OCI-LY7 (cell line): ENCODE results near the gene SRGAP3. TPM values are rescaled to one million over a fixed set of nuclear protein-coding genes. Genes with fewer than 3 reads are reported as not detected.

Source experiments
- BruUV-seq: library from RNA; stranded (reverse); fragments of 400-500 nt; replicated peaks from 2 replicates; lab custom pipeline; 2021; lab: Mats Ljungman, UMichigan
- CTCF ChIA-PET: fragments of 300-600 bp; sonication (Branson Sonifier 250); formaldehyde crosslinking; loops from one replicate; lab custom pipeline; 2022; ENCODE audit warnings: antibody characterized with exemption; ENCODE audit not compliant: unreplicated experiment; lab: Charles Lee
- POLR2A ChIA-PET: fragments of 300-600 bp; sonication (Branson Sonifier 250); formaldehyde crosslinking; loops from one replicate; lab custom pipeline; 2022; ENCODE audit warnings: antibody characterized with exemption; lab: Charles Lee
- DNase-seq: peaks from one replicate; pipeline ENCODE4 v3.0.0-alpha.2; 2015; ENCODE audit warnings: low spot score
- H2AFZ ChIP-seq: fragments of 200-600 bp; sonication (generic), shearing (Covaris generic); 2 replicates; pipeline ENCODE4 v1.6.1; 2014; ENCODE audit warnings: mild to moderate bottlenecking, antibody characterized with exemption, low read length, moderate library complexity
- H3K27ac ChIP-seq: fragments of 200-600 bp; sonication (generic); 2 replicates; pipeline ENCODE4 v1.5.1; 2014; ENCODE audit warnings: mixed run types, low read depth, mild to moderate bottlenecking, moderate library complexity, low read length, inconsistent platforms; ENCODE audit not compliant: poor library complexity, severe bottlenecking
- H3K36me3 ChIP-seq: fragments of 200-600 bp; sonication (generic); 2 replicates; pipeline ENCODE4 v1.6.1; 2014; ENCODE audit warnings: mild to moderate bottlenecking, antibody characterized with exemption, low read length, moderate library complexity, mixed read lengths; ENCODE audit not compliant: insufficient read depth
- H3K4me1 ChIP-seq: fragments of 200-600 bp; sonication (generic); 2 replicates; pipeline ENCODE4 v1.5.1; 2014; ENCODE audit warnings: mild to moderate bottlenecking, low read length; ENCODE audit not compliant: insufficient read depth, poor library complexity, severe bottlenecking
- H3K4me2 ChIP-seq: fragments of 200-600 bp; sonication (generic); 2 replicates; pipeline ENCODE4 v1.6.1; 2014; ENCODE audit warnings: mild to moderate bottlenecking, low read length
- H3K4me3 ChIP-seq: fragments of 200-600 bp; sonication (generic); 2 replicates; pipeline ENCODE4 v1.5.1; 2014; ENCODE audit warnings: mild to moderate bottlenecking, low read depth, low read length; ENCODE audit not compliant: poor library complexity, severe bottlenecking
- H3K79me2 ChIP-seq: fragments of 200-600 bp; sonication (generic); 2 replicates; pipeline ENCODE4 v1.6.1; 2016; ENCODE audit warnings: low read depth, mild to moderate bottlenecking, low read length, moderate library complexity, mixed read lengths; ENCODE audit not compliant: insufficient read depth
- H3K9me2 ChIP-seq: fragments of 200-600 bp; sonication (generic); 2 replicates; pipeline ENCODE4 v1.6.1; 2016; ENCODE audit warnings: mild to moderate bottlenecking, low read length, mixed read lengths; ENCODE audit not compliant: insufficient read depth
- H3K9me3 ChIP-seq: fragments of 200-600 bp; sonication (generic); 2 replicates; pipeline ENCODE4 v1.6.1; 2014; ENCODE audit warnings: mild to moderate bottlenecking, mixed run types, low read length, mixed read lengths
- H4K20me1 ChIP-seq: fragments of 200-600 bp; sonication (generic); 2 replicates; pipeline ENCODE4 v1.6.1; 2014; ENCODE audit warnings: mild to moderate bottlenecking, antibody characterized with exemption, low read length, moderate library complexity, mixed read lengths; ENCODE audit not compliant: insufficient read depth
- EZH2phosphoT487 ChIP-seq: fragments of 200-600 bp; sonication (generic); IDR thresholded peaks from 2 replicates; pipeline ENCODE4 v1.6.1; 2018; ENCODE audit warnings: low read depth, borderline replicate concordance, mild to moderate bottlenecking, mixed run types, antibody characterized with exemption, low read length, moderate library complexity, mixed read lengths
- intact Hi-C: fragments of 100-400 bp; cut with micrococcal nuclease; formaldehyde crosslinking; loops from one replicate; pipeline ENCODE4 v1.10.0; 2022; ENCODE audit not compliant: unreplicated experiment
- total RNA-seq, 2 experiments: library from RNA; depleted of rRNA in 1 of 2; stranded (reverse); fragments of >200 nt in 1 of 2; shearing (Covaris generic) in 1 of 2; gene quantifications; 2 replicates each; pipeline ENCODE4 v1.2.3, GENCODE V29; 2014 to 2022
- TF ChIP-seq, protein P1 (sequence below): fragments of 200-600 bp; sonication (generic); conservative IDR thresholded peaks from 2 replicates; pipeline ENCODE4 v1.5.1; 2014; ENCODE audit warnings: mild to moderate bottlenecking, antibody characterized with exemption, low read length, moderate library complexity, mixed read lengths

The SRGAP3 gene
- total RNA-seq, 2 experiments from 2014 or later = 1.5 to 1.7 TPM

DNA sequence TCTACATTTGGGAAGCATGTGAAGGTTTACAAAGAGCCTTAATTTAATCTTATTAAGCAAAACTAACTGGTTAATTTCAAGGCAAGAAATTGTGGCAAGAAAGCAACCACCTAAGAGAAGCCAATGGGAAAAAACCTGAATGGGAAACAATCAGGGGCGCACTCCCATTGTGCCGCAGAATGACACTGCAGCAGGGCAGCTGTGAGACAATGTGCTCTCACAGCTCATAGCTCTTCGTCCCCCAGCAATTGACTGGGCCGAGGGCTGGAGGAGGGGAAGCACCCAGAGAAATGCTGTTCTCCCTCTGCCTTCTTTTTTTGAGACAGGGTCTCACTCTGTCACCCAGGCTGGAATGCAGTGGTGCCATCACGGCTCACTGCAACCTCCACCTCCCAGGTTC lies 192.9 kb downstream of the SRGAP3 start:
- Histone ChIP-seq H3K4me2 (no peak overlapping the region), H3K9me3 (no peaks in the 10 kb centered on the region), H3K79me2 (no peaks in the 10 kb centered on the region), H3K9me2 (no peaks in the 10 kb centered on the region), H3K27ac (no peak overlapping the region), H2AFZ (no peak overlapping the region), H3K4me1 (no peaks in the 10 kb centered on the region), H3K4me3 (no peak overlapping the region), H4K20me1 (no peaks in the 10 kb centered on the region), H3K36me3 (no peaks in the 10 kb centered on the region)
- ChIA-PET POLR2A (no interaction called here), CTCF (no interaction called here)
- no peak for TF ChIP-seq EZH2phosphoT487
- TF ChIP-seq, protein P1, sequence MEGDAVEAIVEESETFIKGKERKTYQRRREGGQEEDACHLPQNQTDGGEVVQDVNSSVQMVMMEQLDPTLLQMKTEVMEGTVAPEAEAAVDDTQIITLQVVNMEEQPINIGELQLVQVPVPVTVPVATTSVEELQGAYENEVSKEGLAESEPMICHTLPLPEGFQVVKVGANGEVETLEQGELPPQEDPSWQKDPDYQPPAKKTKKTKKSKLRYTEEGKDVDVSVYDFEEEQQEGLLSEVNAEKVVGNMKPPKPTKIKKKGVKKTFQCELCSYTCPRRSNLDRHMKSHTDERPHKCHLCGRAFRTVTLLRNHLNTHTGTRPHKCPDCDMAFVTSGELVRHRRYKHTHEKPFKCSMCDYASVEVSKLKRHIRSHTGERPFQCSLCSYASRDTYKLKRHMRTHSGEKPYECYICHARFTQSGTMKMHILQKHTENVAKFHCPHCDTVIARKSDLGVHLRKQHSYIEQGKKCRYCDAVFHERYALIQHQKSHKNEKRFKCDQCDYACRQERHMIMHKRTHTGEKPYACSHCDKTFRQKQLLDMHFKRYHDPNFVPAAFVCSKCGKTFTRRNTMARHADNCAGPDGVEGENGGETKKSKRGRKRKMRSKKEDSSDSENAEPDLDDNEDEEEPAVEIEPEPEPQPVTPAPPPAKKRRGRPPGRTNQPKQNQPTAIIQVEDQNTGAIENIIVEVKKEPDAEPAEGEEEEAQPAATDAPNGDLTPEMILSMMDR = no peak
- intact Hi-C loops = no loop called here
- no TSS peak for BruUV-seq
- no peak for DNase-seq

DNA sequence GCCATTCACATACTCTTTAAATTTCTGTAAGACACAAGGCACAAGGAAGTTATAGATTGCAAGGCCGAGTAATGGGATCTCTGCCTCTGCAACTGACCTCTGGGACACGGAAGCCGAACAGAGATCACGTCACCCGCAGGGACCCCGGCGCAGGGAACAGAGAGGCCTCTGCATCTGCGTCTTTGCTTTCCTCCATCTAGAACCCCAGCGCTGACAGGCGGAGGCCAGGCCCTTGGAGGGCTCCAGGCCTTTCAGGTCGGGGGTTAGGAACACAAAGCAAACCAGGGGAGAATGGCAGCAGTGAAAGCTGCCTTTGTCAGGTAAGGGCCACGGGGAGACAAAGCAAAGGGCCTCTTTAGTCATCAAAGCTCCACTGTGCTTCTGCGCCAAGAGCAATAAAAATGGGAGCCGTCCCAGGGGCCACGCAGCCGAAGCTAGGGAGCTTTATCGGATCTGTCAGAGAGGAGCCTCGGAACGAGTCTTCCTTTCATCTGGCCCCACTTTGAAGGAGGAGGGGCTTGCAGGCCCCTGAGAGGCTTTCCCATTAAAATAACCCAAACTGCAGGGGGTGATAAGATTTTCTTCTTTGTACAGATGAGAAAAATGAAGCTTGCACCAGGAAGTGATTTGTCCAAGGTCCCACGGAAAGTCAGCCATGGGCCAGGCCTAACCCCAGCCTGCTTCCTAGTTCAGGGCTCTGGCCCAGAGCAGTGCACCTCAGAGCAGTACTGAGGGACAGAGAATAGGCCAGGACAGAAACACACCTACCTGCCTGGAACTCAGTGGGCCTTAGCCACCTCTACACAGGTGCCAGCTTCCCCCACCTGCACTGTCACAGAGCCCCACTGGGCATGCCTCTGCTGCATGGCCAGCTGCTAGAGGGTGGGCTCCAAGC lies 201.7 kb downstream of the SRGAP3 start:
- intact Hi-C loops = no loop called here
- no peak overlapping the region for H3K4me2 ChIP-seq
- CTCF ChIA-PET = no interaction called here

More for the DNA sequence above, 201.7 kb downstream of the SRGAP3 start:
- H3K9me2 ChIP-seq = no peaks in the 10 kb centered on the region
- H3K4me1 ChIP-seq = no peaks in the 10 kb centered on the region
- no peak for TF ChIP-seq EZH2phosphoT487
- TF ChIP-seq, protein P1 = no peak
- H3K36me3 ChIP-seq = no peaks in the 10 kb centered on the region
- no peaks in the 10 kb centered on the region for H4K20me1 ChIP-seq
- H3K79me2 ChIP-seq = no peaks in the 10 kb centered on the region
- no peak for DNase-seq
- H3K9me3 ChIP-seq = no peaks in the 10 kb centered on the region
- no peak overlapping the region for H3K27ac ChIP-seq
- POLR2A ChIA-PET = interaction anchor here (0.5 kb wide), 1 partner anchor 677 kb away, joined by 5 read pairs; no protein-coding TSS in a partner anchor
- no peak overlapping the region for H3K4me3 ChIP-seq
- H2AFZ ChIP-seq = no peak overlapping the region
- no TSS peak for BruUV-seq
